OCI-LY7 (cell line): ENCODE measurements around the gene PLCB3. TPM values are rescaled to one million over a fixed set of nuclear protein-coding genes. Genes with fewer than 3 reads are reported as not detected.

ENCODE experiments used
- BruUV-seq: library from RNA; stranded (reverse); fragments of 400-500 nt; replicated peaks from 2 replicates; lab custom pipeline; 2021; lab: Mats Ljungman, UMichigan
- CTCF ChIA-PET: fragments of 300-600 bp; sonication (Branson Sonifier 250); formaldehyde crosslinking; loops from one replicate; lab custom pipeline; 2022; ENCODE audit warnings: antibody characterized with exemption; ENCODE audit not compliant: unreplicated experiment; lab: Charles Lee
- POLR2A ChIA-PET: fragments of 300-600 bp; sonication (Branson Sonifier 250); formaldehyde crosslinking; loops from one replicate; lab custom pipeline; 2022; ENCODE audit warnings: antibody characterized with exemption; lab: Charles Lee
- DNase-seq: peaks from one replicate; pipeline ENCODE4 v3.0.0-alpha.2; 2015; ENCODE audit warnings: low spot score
- H2AFZ ChIP-seq: fragments of 200-600 bp; sonication (generic), shearing (Covaris generic); 2 replicates; pipeline ENCODE4 v1.6.1; 2014; ENCODE audit warnings: mild to moderate bottlenecking, antibody characterized with exemption, low read length, moderate library complexity
- H3K27ac ChIP-seq: fragments of 200-600 bp; sonication (generic); 2 replicates; pipeline ENCODE4 v1.5.1; 2014; ENCODE audit warnings: mixed run types, low read depth, mild to moderate bottlenecking, moderate library complexity, low read length, inconsistent platforms; ENCODE audit not compliant: poor library complexity, severe bottlenecking
- H3K36me3 ChIP-seq: fragments of 200-600 bp; sonication (generic); 2 replicates; pipeline ENCODE4 v1.6.1; 2014; ENCODE audit warnings: mild to moderate bottlenecking, antibody characterized with exemption, low read length, moderate library complexity, mixed read lengths; ENCODE audit not compliant: insufficient read depth
- H3K4me1 ChIP-seq: fragments of 200-600 bp; sonication (generic); 2 replicates; pipeline ENCODE4 v1.5.1; 2014; ENCODE audit warnings: mild to moderate bottlenecking, low read length; ENCODE audit not compliant: insufficient read depth, poor library complexity, severe bottlenecking
- H3K4me2 ChIP-seq: fragments of 200-600 bp; sonication (generic); 2 replicates; pipeline ENCODE4 v1.6.1; 2014; ENCODE audit warnings: mild to moderate bottlenecking, low read length
- H3K4me3 ChIP-seq: fragments of 200-600 bp; sonication (generic); 2 replicates; pipeline ENCODE4 v1.5.1; 2014; ENCODE audit warnings: mild to moderate bottlenecking, low read depth, low read length; ENCODE audit not compliant: poor library complexity, severe bottlenecking
- H3K79me2 ChIP-seq: fragments of 200-600 bp; sonication (generic); 2 replicates; pipeline ENCODE4 v1.6.1; 2016; ENCODE audit warnings: low read depth, mild to moderate bottlenecking, low read length, moderate library complexity, mixed read lengths; ENCODE audit not compliant: insufficient read depth
- H3K9me2 ChIP-seq: fragments of 200-600 bp; sonication (generic); 2 replicates; pipeline ENCODE4 v1.6.1; 2016; ENCODE audit warnings: mild to moderate bottlenecking, low read length, mixed read lengths; ENCODE audit not compliant: insufficient read depth
- H3K9me3 ChIP-seq: fragments of 200-600 bp; sonication (generic); 2 replicates; pipeline ENCODE4 v1.6.1; 2014; ENCODE audit warnings: mild to moderate bottlenecking, mixed run types, low read length, mixed read lengths
- H4K20me1 ChIP-seq: fragments of 200-600 bp; sonication (generic); 2 replicates; pipeline ENCODE4 v1.6.1; 2014; ENCODE audit warnings: mild to moderate bottlenecking, antibody characterized with exemption, low read length, moderate library complexity, mixed read lengths; ENCODE audit not compliant: insufficient read depth
- CTCF ChIP-seq: fragments of 200-600 bp; sonication (generic); conservative IDR thresholded peaks from 2 replicates; pipeline ENCODE4 v1.5.1; 2014; ENCODE audit warnings: mild to moderate bottlenecking, antibody characterized with exemption, low read length, moderate library complexity, mixed read lengths
- EZH2phosphoT487 ChIP-seq: fragments of 200-600 bp; sonication (generic); IDR thresholded peaks from 2 replicates; pipeline ENCODE4 v1.6.1; 2018; ENCODE audit warnings: low read depth, borderline replicate concordance, mild to moderate bottlenecking, mixed run types, antibody characterized with exemption, low read length, moderate library complexity, mixed read lengths
- intact Hi-C: fragments of 100-400 bp; cut with micrococcal nuclease; formaldehyde crosslinking; loops from one replicate; pipeline ENCODE4 v1.10.0; 2022; ENCODE audit not compliant: unreplicated experiment
- total RNA-seq, 2 experiments: library from RNA; depleted of rRNA in 1 of 2; stranded (reverse); fragments of >200 nt in 1 of 2; shearing (Covaris generic) in 1 of 2; gene quantifications; 2 replicates each; pipeline ENCODE4 v1.2.3, GENCODE V29; 2014 to 2022

Gene PLCB3
- total RNA-seq, 2 experiments from 2014 or later: 7.6 to 10.3 TPM

GRCh38 chr11:64237484-64237951 is 13.8 kb upstream of the PLCB3 start:
- TF ChIP-seq EZH2phosphoT487 (no peak), CTCF (no peak)
- ChIA-PET CTCF (interaction anchor here (1.0 kb wide), 1 partner anchor 31 kb away, joined by 3 read pairs; the partner anchor contains the start of gene FERMT3), POLR2A (no interaction called here)
- no peak for DNase-seq
- no peak overlapping the region for H3K27ac ChIP-seq
- no peaks in the 10 kb centered on the region for H4K20me1 ChIP-seq
- peaks cover 20% of the 10 kb centered on the region for H3K36me3 ChIP-seq
- intact Hi-C loops: no loop called here
- H3K4me3 ChIP-seq: no peak overlapping the region
- no TSS peak for BruUV-seq
- no peak overlapping the region for H3K4me2 ChIP-seq
- no peaks in the 10 kb centered on the region for H3K9me2 ChIP-seq
- H3K9me3 ChIP-seq: no peaks in the 10 kb centered on the region
- no peak overlapping the region for H2AFZ ChIP-seq
- peaks cover 51% of the 10 kb centered on the region for H3K4me1 ChIP-seq
- H3K79me2 ChIP-seq: peaks cover 9% of the 10 kb centered on the region; the same call in 1 of the 2 replicates

- CTCF ChIA-PET: interaction anchor here (1.0 to 1.9 kb wide), 2 partner anchors 31 to 32 kb away, joined by 3 to 9 read pairs; partner anchors contain the start of gene FERMT3
- Histone ChIP-seq H3K9me3 (no peaks in the 10 kb centered on the region), H2AFZ (no peak overlapping the region), H3K36me3 (peaks cover 26% of the 10 kb centered on the region), H3K9me2 (no peaks in the 10 kb centered on the region), H4K20me1 (no peaks in the 10 kb centered on the region), H3K4me3 (no peak overlapping the region), H3K4me2 (no peak overlapping the region), H3K4me1 (peaks cover 53% of the 10 kb centered on the region), H3K79me2 (peaks cover 11% of the 10 kb centered on the region; the same call in 1 of the 2 replicates), H3K27ac (peak overlapping the region; percentile 91)
- TF ChIP-seq EZH2phosphoT487: no peak
- BruUV-seq: no TSS peak
- POLR2A ChIA-PET: no interaction called here
- intact Hi-C loops: no loop called here
- DNase-seq: no peak
Measured at GRCh38 chr11:64238076-64238475, 13.3 kb upstream of the PLCB3 start.

- peak; percentile 40 for DNase-seq
- Histone ChIP-seq H3K4me2 (peak overlapping the region; percentile 92; the same call in 1 of the 2 replicates), H4K20me1 (no peaks in the 10 kb centered on the region), H3K79me2 (peaks cover 11% of the 10 kb centered on the region; the same call in 1 of the 2 replicates), H3K4me1 (peaks cover 49% of the 10 kb centered on the region), H3K27ac (peak overlapping the region; percentile 91), H3K9me2 (no peaks in the 10 kb centered on the region), H3K9me3 (no peaks in the 10 kb centered on the region), H3K4me3 (no peak overlapping the region), H3K36me3 (peaks cover 35% of the 10 kb centered on the region), H2AFZ (no peak overlapping the region)
- TF ChIP-seq CTCF: no peak
- TF ChIP-seq EZH2phosphoT487: no peak
- POLR2A ChIA-PET: interaction anchor here (0.6 kb wide), 2 partner anchors 299 to 621 kb away, joined by 3 to 5 read pairs; no protein-coding TSS in a partner anchor
- intact Hi-C loops: no loop called here
- CTCF ChIA-PET: interaction anchor here (1.9 kb wide), 1 partner anchor 32 kb away, joined by 9 read pairs; the partner anchor contains the start of gene FERMT3
- BruUV-seq: no TSS peak
Measured at GRCh38 chr11:64238999-64239398, 12.3 kb upstream of the PLCB3 start.
